ENCODE measurements around the gene ATM.

- TF ChIP-seq CTCF (IDR thresholded peaks at IDR 0.05) (no peak), POLR2AphosphoS5 (IDR thresholded peaks at IDR 0.05) (no peak), POLR2A (IDR thresholded peaks at IDR 0.05; ENCODE audit: low read depth) (no peak), EP300 (IDR thresholded peaks at IDR 0.05) (no peak)
Measured at GRCh38 chr11:108414958-108415357, 192.1 kb downstream of the ATM start.
